SK-N-SH (cell line): ENCODE measurements around the gene TTC9B. TPM values are rescaled to one million over a fixed set of nuclear protein-coding genes. Genes with fewer than 3 reads are reported as not detected.

ENCODE experiments used
- CTCF ChIA-PET: fragments of 300-600, 350-600 bp; formaldehyde crosslinking; extraction: SDS; loops from one replicate; lab custom pipeline; 2021; lab: Yijun Ruan, JAX
- POLR2A ChIA-PET: fragments of 350-600 bp; sonication (Branson Sonifier 250); formaldehyde crosslinking; extraction: SDS; loops from one replicate; lab custom pipeline; 2020; ENCODE audit warnings: antibody characterized with exemption, inconsistent platforms; lab: Yijun Ruan, JAX
- DNase-seq: peaks from one replicate; pipeline ENCODE4 v3.0.0; 2012
- H2AFZ ChIP-seq: fragments of 200-600 bp; sonication (generic); 2 replicates; pipeline ENCODE4 v1.8.1; 2016; ENCODE audit warnings: antibody characterized with exemption, mild to moderate bottlenecking, low read depth
- H3F3A ChIP-seq: fragments of 200-600 bp; sonication (generic); replicated peaks from 2 replicates; pipeline ENCODE3; 2016; ENCODE audit warnings: antibody characterized with exemption, mild to moderate bottlenecking; ENCODE audit not compliant: insufficient read depth
- H3K27ac ChIP-seq, 2 experiments: fragments of 200-500 bp in 1 of 2; fragments of 200-600 bp in 1 of 2; sonication (Bioruptor generic) in 1 of 2; sonication (generic), shearing (Covaris generic) in 1 of 2; 2 replicates each; pipeline versions ENCODE4 v1.5.1 to v1.6.1; 2014 to 2016; ENCODE audit warnings: low read depth in 2 of 2, inconsistent platforms in 1 of 2, low read length in 1 of 2, mild to moderate bottlenecking in 1 of 2, mixed read lengths in 1 of 2
- H3K27me3 ChIP-seq: fragments of 200-600 bp; sonication (generic), shearing (Covaris generic); 2 replicates; pipeline ENCODE4 v1.6.1; 2016; ENCODE audit warnings: mixed run types; ENCODE audit not compliant: insufficient read depth
- H3K36me3 ChIP-seq, 2 experiments: fragments of 200-500 bp in 1 of 2; fragments of 200-600 bp in 1 of 2; sonication (Bioruptor generic) in 1 of 2; sonication (generic) in 1 of 2; replicated peaks in 1 of 2; 2 replicates each; pipeline versions ENCODE3 to v1.5.1; 2014 to 2016; ENCODE audit warnings: low read length in 1 of 2, mild to moderate bottlenecking in 1 of 2; ENCODE audit not compliant: insufficient read depth in 2 of 2, control insufficient read depth in 1 of 2
- H3K4me1 ChIP-seq, 2 experiments: fragments of 200-500 bp in 1 of 2; fragments of 200-600 bp in 1 of 2; sonication (Bioruptor generic) in 1 of 2; sonication (generic), shearing (Covaris generic) in 1 of 2; 2 replicates each; pipeline versions ENCODE4 v1.5.1 to v1.6.1; 2014 to 2016; ENCODE audit warnings: low read depth in 1 of 2, low read length in 1 of 2, mixed run types in 1 of 2; ENCODE audit not compliant: insufficient read depth in 2 of 2, control insufficient read depth in 1 of 2
- H3K4me2 ChIP-seq: fragments of 200-600 bp; sonication (generic), shearing (Covaris generic); 2 replicates; pipeline ENCODE4 v1.6.1; 2017; ENCODE audit warnings: mixed run types
- H3K4me3 ChIP-seq, 2 experiments: fragments of 200-500 bp in 1 of 2; fragments of 200-600 bp in 1 of 2; sonication (Bioruptor generic) in 1 of 2; sonication (generic), shearing (Covaris generic) in 1 of 2; 2 replicates each; pipeline versions ENCODE4 v1.5.1 to v1.8.1; 2014 to 2016; ENCODE audit warnings: low read depth in 2 of 2, inconsistent platforms in 1 of 2, low read length in 1 of 2, mild to moderate bottlenecking in 1 of 2, mixed read lengths in 1 of 2, moderate library complexity in 1 of 2
- H3K79me2 ChIP-seq: fragments of 200-600 bp; sonication (generic); 2 replicates; pipeline ENCODE4 v1.8.1; 2017; ENCODE audit warnings: mild to moderate bottlenecking; ENCODE audit not compliant: insufficient read depth
- H3K9ac ChIP-seq: fragments of 200-600 bp; sonication (generic); 2 replicates; pipeline ENCODE4 v1.6.1; 2017; ENCODE audit warnings: mixed run types
- H3K9me2 ChIP-seq: fragments of 200-600 bp; sonication (generic); 2 replicates; pipeline ENCODE4 v1.6.1; 2017; ENCODE audit warnings: mixed run types
- H3K9me3 ChIP-seq: fragments of 200-600 bp; sonication (generic); 2 replicates; pipeline ENCODE4 v1.6.1; 2017; ENCODE audit warnings: mixed run types, mild to moderate bottlenecking, moderate library complexity
- H4K20me1 ChIP-seq: fragments of 200-600 bp; sonication (generic); 2 replicates; pipeline ENCODE4 v1.6.1; 2017; ENCODE audit warnings: mild to moderate bottlenecking, mixed run types; ENCODE audit not compliant: insufficient read depth
- CTCF ChIP-seq: fragments of 200-600 bp; sonication (generic); IDR thresholded peaks from 2 replicates; pipeline ENCODE4 v1.6.1; 2017; ENCODE audit warnings: antibody characterized with exemption, mild to moderate bottlenecking, moderate library complexity
- ELF1 ChIP-seq: IDR thresholded peaks from 2 replicates; pipeline ENCODE4 v1.4.0; 2012
- FOSL2 ChIP-seq: IDR thresholded peaks from 2 replicates; pipeline ENCODE4 v1.4.0; 2012; ENCODE audit warnings: low read depth, mild to moderate bottlenecking, moderate library complexity, borderline replicate concordance
- FOXM1 ChIP-seq: IDR thresholded peaks from 2 replicates; pipeline ENCODE4 v1.4.0; 2012; ENCODE audit warnings: low read depth, mild to moderate bottlenecking
- GATA2 ChIP-seq: sonication (generic); formaldehyde crosslinking; IDR thresholded peaks from 2 replicates; pipeline ENCODE4 v1.5.0; 2020; ENCODE audit warnings: mild to moderate bottlenecking, missing genetic modification reagents
- IRF3 ChIP-seq: fragments of 150-350 bp; IDR thresholded peaks from 2 replicates; pipeline ENCODE4 v1.6.1; 2016; ENCODE audit warnings: mild to moderate bottlenecking, low read depth, low read length
- JUND ChIP-seq: IDR thresholded peaks from 2 replicates; pipeline ENCODE4 v1.4.0; 2012
- MAX ChIP-seq: IDR thresholded peaks from 2 replicates; pipeline ENCODE4 v1.4.0; 2012; ENCODE audit warnings: low read depth
- MEF2A ChIP-seq: IDR thresholded peaks from 2 replicates; pipeline ENCODE4 v1.4.0; 2012; ENCODE audit warnings: low read depth, borderline replicate concordance
- NFIC ChIP-seq: IDR thresholded peaks from 2 replicates; pipeline ENCODE4 v1.4.0; 2012; ENCODE audit warnings: borderline replicate concordance
- POLR2AphosphoS5 ChIP-seq: IDR thresholded peaks from 2 replicates; pipeline ENCODE4 v1.6.1; 2012; ENCODE audit warnings: low read depth, low read length
- RCOR1 ChIP-seq: fragments of 150-350 bp; IDR thresholded peaks from 2 replicates; pipeline ENCODE4 v1.6.1; 2017; ENCODE audit warnings: antibody characterized with exemption, low read length
- RXRA ChIP-seq: IDR thresholded peaks from 2 replicates; pipeline ENCODE4 v1.4.0; 2012; ENCODE audit warnings: low read depth, mild to moderate bottlenecking, borderline replicate concordance
- SIN3A ChIP-seq: IDR thresholded peaks from 2 replicates; pipeline ENCODE4 v1.6.1; 2012; ENCODE audit warnings: low read depth, mild to moderate bottlenecking, low read length, moderate library complexity, borderline replicate concordance
- SMC3 ChIP-seq: IDR thresholded peaks from 2 replicates; pipeline ENCODE4 v1.6.1; 2012; ENCODE audit warnings: low read depth, low read length, improper control_type of control experiment
- TAF1 ChIP-seq: IDR thresholded peaks from 2 replicates; pipeline ENCODE4 v1.6.1; 2012; ENCODE audit warnings: low read depth, mild to moderate bottlenecking, low read length, moderate library complexity, borderline replicate concordance
- YY1 ChIP-seq: IDR thresholded peaks from 2 replicates; pipeline ENCODE4 v1.4.0; 2012; ENCODE audit warnings: low read depth, mild to moderate bottlenecking
- ZBTB33 ChIP-seq: IDR thresholded peaks from 2 replicates; pipeline ENCODE4 v1.4.0; 2012; ENCODE audit warnings: low read depth, borderline replicate concordance
- WGBS: methylation state at CpG from one replicate; pipeline ENCODE4 v1.1.6; 2017; ENCODE audit warnings: low lambda C conversion rate; 5-methylcytosine and 5-hydroxymethylcytosine counted together
- polyA plus RNA-seq, 3 experiments: library from polyadenylated mRNA; depleted of rRNA; stranded (reverse); fragments of >200 nt; gene quantifications; 2 replicates each; pipeline ENCODE4 v1.2.3, GENCODE V29; 2012
- TF ChIP-seq, protein P1 (sequence below): IDR thresholded peaks from 2 replicates; pipeline ENCODE4; 2012
- TF ChIP-seq, protein P2 (sequence below): IDR thresholded peaks from 2 replicates; pipeline ENCODE4 v1.4.0; 2012; ENCODE audit warnings: low read depth, borderline replicate concordance

Gene TTC9B
- polyA plus RNA-seq, 1 of the 3 experiments (the other 2 are of a cell fraction), result 0.30 TPM

DNA sequence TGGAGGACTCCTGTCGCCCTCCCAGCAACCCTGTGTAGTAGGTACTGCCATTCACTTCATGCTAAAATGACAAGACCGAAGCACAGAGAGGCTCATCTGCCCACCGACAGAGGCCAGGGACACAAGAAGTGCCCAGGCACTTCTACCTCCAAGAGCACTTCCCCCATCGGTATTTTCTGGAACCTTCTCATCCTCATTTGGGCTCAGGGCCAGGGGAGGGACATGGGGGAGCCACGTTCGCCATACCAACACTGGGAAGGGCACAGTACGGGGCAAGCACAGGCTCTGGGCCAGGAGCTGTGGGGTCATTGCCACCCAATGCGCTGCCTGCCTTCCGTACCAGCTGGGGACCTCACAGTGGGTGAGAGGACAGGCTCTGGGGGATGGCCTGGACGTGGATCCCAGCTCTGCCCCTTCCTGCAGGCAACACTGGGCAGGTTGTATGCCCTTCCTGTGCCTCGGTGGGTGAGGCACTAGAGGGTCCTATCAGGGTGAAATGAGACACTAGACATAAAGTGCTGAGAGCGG, 29.6 kb upstream of the TTC9B start:
- Histone ChIP-seq H3K27me3 (no peaks in the 10 kb centered on the region), H3K27ac (no peak overlapping the region), H3K79me2 (peaks cover 19% of the 10 kb centered on the region), H4K20me1 (peaks cover 18% of the 10 kb centered on the region), H3K4me3 (no peak overlapping the region), H3K4me2 (no peak overlapping the region), H2AFZ (no peak overlapping the region), H3F3A (no peaks in the 10 kb centered on the region), H3K9me2 (no peaks in the 10 kb centered on the region), H3K9me3 (no peaks in the 10 kb centered on the region), H3K9ac (no peak overlapping the region), H3K4me1 (no peaks in the 10 kb centered on the region; a peak in 1 of 4 replicates), H3K36me3 (peaks cover 0 to 25% of the 10 kb centered on the region in 2 experiments)
- ChIA-PET POLR2A (no interaction called here), CTCF (interaction anchor here (1.0 to 1.5 kb wide), 4 partner anchors 10 to 108 kb away, joined by 3 to 7 read pairs (median 5); partner anchors contain the start of gene TTC9B)
- WGBS, result 95% methylated on average over 12 of the region's 12 CpGs
- TF ChIP-seq FOSL2 (no peak), TAF1 (no peak), GATA2 (CRISPR knock-in tag) (no peak), POLR2AphosphoS5 (no peak), YY1 (no peak), MEF2A (no peak), ZBTB33 (no peak), ELF1 (no peak), RXRA (no peak), SMC3 (no peak), RCOR1 (no peak), NFIC (no peak), SIN3A (no peak), JUND (no peak), CTCF (no peak), FOXM1 (no peak), MAX (no peak), IRF3 (no peak)
- TF ChIP-seq, protein P1, sequence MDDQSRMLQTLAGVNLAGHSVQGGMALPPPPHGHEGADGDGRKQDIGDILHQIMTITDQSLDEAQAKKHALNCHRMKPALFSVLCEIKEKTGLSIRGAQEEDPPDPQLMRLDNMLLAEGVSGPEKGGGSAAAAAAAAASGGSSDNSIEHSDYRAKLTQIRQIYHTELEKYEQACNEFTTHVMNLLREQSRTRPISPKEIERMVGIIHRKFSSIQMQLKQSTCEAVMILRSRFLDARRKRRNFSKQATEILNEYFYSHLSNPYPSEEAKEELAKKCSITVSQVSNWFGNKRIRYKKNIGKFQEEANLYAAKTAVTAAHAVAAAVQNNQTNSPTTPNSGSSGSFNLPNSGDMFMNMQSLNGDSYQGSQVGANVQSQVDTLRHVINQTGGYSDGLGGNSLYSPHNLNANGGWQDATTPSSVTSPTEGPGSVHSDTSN, result no peak
- TF ChIP-seq, protein P2, sequence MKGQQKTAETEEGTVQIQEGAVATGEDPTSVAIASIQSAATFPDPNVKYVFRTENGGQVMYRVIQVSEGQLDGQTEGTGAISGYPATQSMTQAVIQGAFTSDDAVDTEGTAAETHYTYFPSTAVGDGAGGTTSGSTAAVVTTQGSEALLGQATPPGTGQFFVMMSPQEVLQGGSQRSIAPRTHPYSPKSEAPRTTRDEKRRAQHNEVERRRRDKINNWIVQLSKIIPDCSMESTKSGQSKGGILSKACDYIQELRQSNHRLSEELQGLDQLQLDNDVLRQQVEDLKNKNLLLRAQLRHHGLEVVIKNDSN, result no peak
- DNase-seq, result no peak
